MM.1S (cell line): Measurements from ENCODE around the gene COBLL1.

Experiments used
- DNase-seq: peaks from one replicate; pipeline ENCODE4 v3.0.0-alpha.2; 2015
- H2AFZ ChIP-seq: fragments of 300-600 bp; sonication (generic); 2 replicates; pipeline ENCODE4 v1.6.0; 2016; ENCODE audit warnings: antibody characterized with exemption, low read length
- H3F3A ChIP-seq: fragments of 300-600 bp; sonication (generic); 2 replicates; pipeline ENCODE4 v1.6.1; 2016; ENCODE audit warnings: mild to moderate bottlenecking, antibody characterized with exemption, low read length, moderate library complexity, mixed read lengths; ENCODE audit not compliant: insufficient read depth
- H3K27ac ChIP-seq: fragments of 300-600 bp; sonication (generic); 2 replicates; pipeline ENCODE4 v1.5.1; 2016; ENCODE audit warnings: mild to moderate bottlenecking, low read length
- H3K27me3 ChIP-seq: fragments of 300-600 bp; sonication (generic); replicated peaks from 2 replicates; pipeline ENCODE4 v1.6.0; 2016; ENCODE audit warnings: low read length; ENCODE audit not compliant: insufficient read depth
- H3K36me3 ChIP-seq: fragments of 300-600 bp; sonication (generic); replicated peaks from 2 replicates; pipeline ENCODE4 v1.6.1; 2016; ENCODE audit warnings: mild to moderate bottlenecking, low read length, mixed read lengths; ENCODE audit not compliant: insufficient read depth
- H3K4me1 ChIP-seq: fragments of 300-600 bp; sonication (generic); 2 replicates; pipeline ENCODE4 v1.6.1; 2016; ENCODE audit warnings: low read length, mixed read lengths
- H3K4me2 ChIP-seq: fragments of 300-600 bp; sonication (generic); 2 replicates; pipeline ENCODE4 v1.6.0; 2016; ENCODE audit warnings: low read depth, low read length
- H3K4me3 ChIP-seq: fragments of 300-600 bp; sonication (generic); 2 replicates; pipeline ENCODE4 v1.5.1; 2016; ENCODE audit warnings: low read length, mixed read lengths
- H3K79me2 ChIP-seq: fragments of 300-600 bp; sonication (generic); 2 replicates; pipeline ENCODE4 v1.6.1; 2016; ENCODE audit warnings: mixed run types, low read length, mixed read lengths
- H3K9ac ChIP-seq: fragments of 300-600 bp; sonication (generic); 2 replicates; pipeline ENCODE4 v1.6.1; 2016; ENCODE audit warnings: low read length, mixed read lengths
- H3K9me2 ChIP-seq: fragments of 300-600 bp; sonication (generic); replicated peaks from 2 replicates; pipeline ENCODE4 v1.6.1; 2016; ENCODE audit warnings: mild to moderate bottlenecking, low read length, mixed read lengths; ENCODE audit not compliant: insufficient read depth
- H3K9me3 ChIP-seq: fragments of 300-600 bp; sonication (generic); replicated peaks from 2 replicates; pipeline ENCODE4 v1.6.1; 2016; ENCODE audit warnings: mild to moderate bottlenecking, low read length, mixed read lengths; ENCODE audit not compliant: insufficient read depth
- H4K20me1 ChIP-seq: fragments of 300-600 bp; sonication (generic); 2 replicates; pipeline ENCODE4 v1.6.1; 2016; ENCODE audit warnings: mild to moderate bottlenecking, low read length, moderate library complexity, mixed read lengths; ENCODE audit not compliant: insufficient read depth
- EZH2 ChIP-seq: fragments of 300-600 bp; sonication (generic); optimal IDR thresholded peaks from 2 replicates; pipeline ENCODE3; 2017; ENCODE audit warnings: low read depth, mild to moderate bottlenecking, antibody characterized with exemption, low read length, mixed read lengths
- EZH2phosphoT487 ChIP-seq: fragments of 300-600 bp; sonication (generic); IDR thresholded peaks from 2 replicates; pipeline ENCODE4 v1.6.1; 2018; ENCODE audit warnings: antibody characterized with exemption, low read length
- TF ChIP-seq, protein P1 (sequence below): fragments of 300-600 bp; sonication (generic); IDR thresholded peaks from 2 replicates; pipeline ENCODE4 v1.5.1; 2016; ENCODE audit warnings: antibody characterized with exemption, low read length, mixed read lengths

The COBLL1 gene

DNA sequence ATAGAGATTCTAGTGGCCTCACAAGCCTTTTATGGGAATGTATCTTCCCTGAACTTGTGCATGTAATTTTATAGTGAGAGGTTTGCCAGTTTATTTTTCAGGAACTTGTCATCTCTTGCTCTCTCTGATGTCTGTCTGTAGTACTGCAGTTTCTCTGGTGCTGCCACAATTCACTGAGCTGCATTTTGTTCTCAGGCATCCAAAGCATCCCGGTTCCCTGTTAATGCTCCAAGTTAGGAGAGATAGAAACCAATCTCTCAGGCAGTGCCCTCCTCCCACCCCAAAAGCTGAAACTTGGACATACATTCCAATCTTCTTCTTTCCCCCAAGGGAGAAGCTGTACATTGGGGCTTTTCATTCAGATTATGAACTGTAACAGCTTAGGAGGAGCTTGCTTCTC is 190.3 kb downstream of the COBLL1 start:
- Histone ChIP-seq H3K9me2 (no peaks in the 10 kb centered on the region), H3K9me3 (no peaks in the 10 kb centered on the region), H3K36me3 (no peaks in the 10 kb centered on the region), H3K9ac (no peak overlapping the region), H4K20me1 (no peaks in the 10 kb centered on the region), H3K79me2 (no peaks in the 10 kb centered on the region), H3K4me2 (no peak overlapping the region), H3K4me3 (no peak overlapping the region), H3K4me1 (no peaks in the 10 kb centered on the region), H3F3A (no peaks in the 10 kb centered on the region), H3K27ac (no peak overlapping the region), H3K27me3 (no peaks in the 10 kb centered on the region), H2AFZ (no peak overlapping the region)
- TF ChIP-seq EZH2 (no peak), EZH2phosphoT487 (no peak)
- TF ChIP-seq, protein P1, sequence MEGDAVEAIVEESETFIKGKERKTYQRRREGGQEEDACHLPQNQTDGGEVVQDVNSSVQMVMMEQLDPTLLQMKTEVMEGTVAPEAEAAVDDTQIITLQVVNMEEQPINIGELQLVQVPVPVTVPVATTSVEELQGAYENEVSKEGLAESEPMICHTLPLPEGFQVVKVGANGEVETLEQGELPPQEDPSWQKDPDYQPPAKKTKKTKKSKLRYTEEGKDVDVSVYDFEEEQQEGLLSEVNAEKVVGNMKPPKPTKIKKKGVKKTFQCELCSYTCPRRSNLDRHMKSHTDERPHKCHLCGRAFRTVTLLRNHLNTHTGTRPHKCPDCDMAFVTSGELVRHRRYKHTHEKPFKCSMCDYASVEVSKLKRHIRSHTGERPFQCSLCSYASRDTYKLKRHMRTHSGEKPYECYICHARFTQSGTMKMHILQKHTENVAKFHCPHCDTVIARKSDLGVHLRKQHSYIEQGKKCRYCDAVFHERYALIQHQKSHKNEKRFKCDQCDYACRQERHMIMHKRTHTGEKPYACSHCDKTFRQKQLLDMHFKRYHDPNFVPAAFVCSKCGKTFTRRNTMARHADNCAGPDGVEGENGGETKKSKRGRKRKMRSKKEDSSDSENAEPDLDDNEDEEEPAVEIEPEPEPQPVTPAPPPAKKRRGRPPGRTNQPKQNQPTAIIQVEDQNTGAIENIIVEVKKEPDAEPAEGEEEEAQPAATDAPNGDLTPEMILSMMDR, result no peak
- no peak for DNase-seq

DNA sequence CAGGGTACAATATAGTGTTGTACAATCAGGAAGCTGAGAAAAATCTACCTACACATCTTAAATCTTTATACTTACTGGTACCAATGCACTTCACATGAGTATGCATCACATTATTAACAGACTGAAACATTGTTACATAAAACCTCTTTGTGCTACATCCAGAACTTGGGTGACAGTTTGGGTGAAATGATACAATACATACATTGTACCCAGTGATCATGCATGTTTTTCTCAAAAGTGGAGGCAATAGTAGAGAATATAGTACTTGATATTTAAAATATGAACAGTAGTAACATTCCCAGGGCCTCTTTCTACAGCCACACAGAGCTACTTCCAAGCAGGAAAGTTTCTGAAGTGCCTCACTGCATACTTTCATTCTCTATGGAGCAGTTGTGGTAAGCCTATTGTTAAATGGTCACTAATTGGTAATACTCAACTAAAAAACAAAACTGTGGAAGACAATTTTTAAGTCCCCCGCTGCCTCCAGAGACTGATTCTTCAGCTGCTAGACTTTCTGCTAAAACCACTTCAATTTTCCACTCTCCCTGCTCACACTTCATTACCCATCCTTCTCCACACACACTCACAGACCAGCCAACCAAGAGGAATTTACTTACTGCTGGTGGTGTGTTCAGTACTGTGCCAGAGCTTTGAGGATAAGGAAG is 197.5 kb downstream of the COBLL1 start:
- Histone ChIP-seq H3K27ac (peak overlapping the region; percentile 90; the same call in 1 of the 2 replicates), H3K4me2 (peak overlapping the region; percentile 53)
- DNase-seq, result no peak

DNA sequence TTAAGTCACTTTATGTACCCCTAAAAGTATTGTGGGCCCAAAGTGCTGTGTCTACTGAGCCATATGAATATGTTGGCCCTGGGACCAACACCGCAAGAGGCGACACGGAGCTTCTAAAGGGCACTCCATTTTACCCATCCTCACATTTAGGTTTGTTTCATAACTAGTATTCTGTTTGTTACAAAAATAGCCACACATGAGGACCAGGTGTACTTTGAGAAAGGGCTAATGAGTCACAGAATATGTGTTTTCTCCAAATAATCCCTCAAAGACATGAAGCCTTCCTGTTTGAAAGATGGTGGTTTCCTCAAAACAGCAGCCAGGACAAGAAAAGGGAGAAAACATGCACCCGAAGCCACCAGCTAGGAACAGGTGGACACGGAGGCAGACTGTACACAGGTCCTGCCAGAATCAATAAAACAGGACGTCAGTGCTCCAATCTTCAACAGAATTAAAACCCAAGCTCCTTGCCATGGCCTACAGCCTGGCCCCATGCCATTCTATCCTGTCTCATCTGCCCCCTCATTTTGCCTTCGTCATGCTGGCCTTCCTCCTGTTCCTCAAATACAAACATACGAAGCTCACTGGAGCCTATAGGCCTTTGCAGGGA is 198.6 kb downstream of the COBLL1 start:
- H4K20me1 ChIP-seq, result no peaks in the 10 kb centered on the region
- TF ChIP-seq, protein P1, result no peak
- TF ChIP-seq EZH2 (no peak), EZH2phosphoT487 (no peak)
- H3F3A ChIP-seq, result peaks cover 29% of the 10 kb centered on the region
- H3K9me3 ChIP-seq, result no peaks in the 10 kb centered on the region
- peak; percentile 86 for DNase-seq
- no peaks in the 10 kb centered on the region for H3K27me3 ChIP-seq
- H3K9ac ChIP-seq, result peak overlapping the region; percentile 34
- H3K9me2 ChIP-seq, result no peaks in the 10 kb centered on the region
- peaks cover 47% of the 10 kb centered on the region for H3K4me1 ChIP-seq
- H3K36me3 ChIP-seq, result no peaks in the 10 kb centered on the region
- H2AFZ ChIP-seq, result peak overlapping the region; percentile 50
- no peaks in the 10 kb centered on the region for H3K79me2 ChIP-seq
- H3K27ac ChIP-seq, result peak overlapping the region; percentile 90
- no peak overlapping the region for H3K4me3 ChIP-seq
- peak overlapping the region; percentile 53; the same call in 1 of the 2 replicates for H3K4me2 ChIP-seq

More for the DNA sequence above, 197.5 kb downstream of the COBLL1 start:
- Histone ChIP-seq H4K20me1 (no peaks in the 10 kb centered on the region), H3K27me3 (no peaks in the 10 kb centered on the region), H3K4me3 (no peak overlapping the region), H3F3A (peaks cover 29% of the 10 kb centered on the region), H3K36me3 (no peaks in the 10 kb centered on the region), H3K9ac (peak overlapping the region; percentile 34; the same call in 1 of the 2 replicates), H2AFZ (peak overlapping the region; percentile 50; the same call in 1 of the 2 replicates), H3K9me3 (no peaks in the 10 kb centered on the region), H3K9me2 (no peaks in the 10 kb centered on the region), H3K4me1 (peaks cover 47% of the 10 kb centered on the region), H3K79me2 (no peaks in the 10 kb centered on the region)
- TF ChIP-seq EZH2phosphoT487 (no peak), EZH2 (no peak)
- TF ChIP-seq, protein P1, result no peak
